ENCODE measurements around the gene LYPD6B.

- TF ChIP-seq, protein P1, sequence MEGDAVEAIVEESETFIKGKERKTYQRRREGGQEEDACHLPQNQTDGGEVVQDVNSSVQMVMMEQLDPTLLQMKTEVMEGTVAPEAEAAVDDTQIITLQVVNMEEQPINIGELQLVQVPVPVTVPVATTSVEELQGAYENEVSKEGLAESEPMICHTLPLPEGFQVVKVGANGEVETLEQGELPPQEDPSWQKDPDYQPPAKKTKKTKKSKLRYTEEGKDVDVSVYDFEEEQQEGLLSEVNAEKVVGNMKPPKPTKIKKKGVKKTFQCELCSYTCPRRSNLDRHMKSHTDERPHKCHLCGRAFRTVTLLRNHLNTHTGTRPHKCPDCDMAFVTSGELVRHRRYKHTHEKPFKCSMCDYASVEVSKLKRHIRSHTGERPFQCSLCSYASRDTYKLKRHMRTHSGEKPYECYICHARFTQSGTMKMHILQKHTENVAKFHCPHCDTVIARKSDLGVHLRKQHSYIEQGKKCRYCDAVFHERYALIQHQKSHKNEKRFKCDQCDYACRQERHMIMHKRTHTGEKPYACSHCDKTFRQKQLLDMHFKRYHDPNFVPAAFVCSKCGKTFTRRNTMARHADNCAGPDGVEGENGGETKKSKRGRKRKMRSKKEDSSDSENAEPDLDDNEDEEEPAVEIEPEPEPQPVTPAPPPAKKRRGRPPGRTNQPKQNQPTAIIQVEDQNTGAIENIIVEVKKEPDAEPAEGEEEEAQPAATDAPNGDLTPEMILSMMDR (conservative IDR thresholded peaks at IDR 0.05; ENCODE audit: low read depth in 2 of 2): no peak
- no peak for TF ChIP-seq ZNF331 (CRISPR knock-in tag; IDR thresholded peaks at IDR 0.05; ENCODE audit: low read depth)
- no peak for TF ChIP-seq POLR2AphosphoS5 (IDR thresholded peaks at IDR 0.05; ENCODE audit: low read depth)
- no peak for TF ChIP-seq EZH2phosphoT487 (IDR thresholded peaks at IDR 0.05; ENCODE audit: unreplicated experiment)
- TF ChIP-seq, protein P2, sequence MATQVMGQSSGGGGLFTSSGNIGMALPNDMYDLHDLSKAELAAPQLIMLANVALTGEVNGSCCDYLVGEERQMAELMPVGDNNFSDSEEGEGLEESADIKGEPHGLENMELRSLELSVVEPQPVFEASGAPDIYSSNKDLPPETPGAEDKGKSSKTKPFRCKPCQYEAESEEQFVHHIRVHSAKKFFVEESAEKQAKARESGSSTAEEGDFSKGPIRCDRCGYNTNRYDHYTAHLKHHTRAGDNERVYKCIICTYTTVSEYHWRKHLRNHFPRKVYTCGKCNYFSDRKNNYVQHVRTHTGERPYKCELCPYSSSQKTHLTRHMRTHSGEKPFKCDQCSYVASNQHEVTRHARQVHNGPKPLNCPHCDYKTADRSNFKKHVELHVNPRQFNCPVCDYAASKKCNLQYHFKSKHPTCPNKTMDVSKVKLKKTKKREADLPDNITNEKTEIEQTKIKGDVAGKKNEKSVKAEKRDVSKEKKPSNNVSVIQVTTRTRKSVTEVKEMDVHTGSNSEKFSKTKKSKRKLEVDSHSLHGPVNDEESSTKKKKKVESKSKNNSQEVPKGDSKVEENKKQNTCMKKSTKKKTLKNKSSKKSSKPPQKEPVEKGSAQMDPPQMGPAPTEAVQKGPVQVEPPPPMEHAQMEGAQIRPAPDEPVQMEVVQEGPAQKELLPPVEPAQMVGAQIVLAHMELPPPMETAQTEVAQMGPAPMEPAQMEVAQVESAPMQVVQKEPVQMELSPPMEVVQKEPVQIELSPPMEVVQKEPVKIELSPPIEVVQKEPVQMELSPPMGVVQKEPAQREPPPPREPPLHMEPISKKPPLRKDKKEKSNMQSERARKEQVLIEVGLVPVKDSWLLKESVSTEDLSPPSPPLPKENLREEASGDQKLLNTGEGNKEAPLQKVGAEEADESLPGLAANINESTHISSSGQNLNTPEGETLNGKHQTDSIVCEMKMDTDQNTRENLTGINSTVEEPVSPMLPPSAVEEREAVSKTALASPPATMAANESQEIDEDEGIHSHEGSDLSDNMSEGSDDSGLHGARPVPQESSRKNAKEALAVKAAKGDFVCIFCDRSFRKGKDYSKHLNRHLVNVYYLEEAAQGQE (IDR thresholded peaks at IDR 0.05; ENCODE audit: unreplicated experiment): no peak
- no peak for TF ChIP-seq ZNF114 (CRISPR knock-in tag; IDR thresholded peaks at IDR 0.05)
- TF ChIP-seq EZH2 (IDR thresholded peaks at IDR 0.05; ENCODE audit: low read depth, unreplicated experiment): no peak
- TF ChIP-seq STAT1 (IDR thresholded peaks at IDR 0.05; ENCODE audit: unreplicated experiment): no peak
- no peak for TF ChIP-seq CREB1 (CRISPR knock-in tag; IDR thresholded peaks at IDR 0.05; ENCODE audit: low read depth)
- TF ChIP-seq, protein P3, sequence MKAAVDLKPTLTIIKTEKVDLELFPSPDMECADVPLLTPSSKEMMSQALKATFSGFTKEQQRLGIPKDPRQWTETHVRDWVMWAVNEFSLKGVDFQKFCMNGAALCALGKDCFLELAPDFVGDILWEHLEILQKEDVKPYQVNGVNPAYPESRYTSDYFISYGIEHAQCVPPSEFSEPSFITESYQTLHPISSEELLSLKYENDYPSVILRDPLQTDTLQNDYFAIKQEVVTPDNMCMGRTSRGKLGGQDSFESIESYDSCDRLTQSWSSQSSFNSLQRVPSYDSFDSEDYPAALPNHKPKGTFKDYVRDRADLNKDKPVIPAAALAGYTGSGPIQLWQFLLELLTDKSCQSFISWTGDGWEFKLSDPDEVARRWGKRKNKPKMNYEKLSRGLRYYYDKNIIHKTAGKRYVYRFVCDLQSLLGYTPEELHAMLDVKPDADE (IDR thresholded peaks at IDR 0.05): no peak
- TF ChIP-seq JUNB (IDR thresholded peaks at IDR 0.05; ENCODE audit: unreplicated experiment): no peak
Observed at GRCh38 chr2:149023091-149023490, 15.4 kb upstream of the LYPD6B start.
